HepG2 (cell line): Measurements from ENCODE around the gene EMC9. TPM values are rescaled to one million over a fixed set of nuclear protein-coding genes. Genes with fewer than 3 reads are reported as not detected.

Source experiments
- HNRNPLL ChIP-seq: fragments of 200-400 bp; formaldehyde crosslinking; IDR thresholded peaks from 2 replicates; pipeline ENCODE4 v1.6.1; 2017; ENCODE audit warnings: mild to moderate bottlenecking, low read depth, low read length; ENCODE audit not compliant: poor library complexity, severe bottlenecking
- JARID2 ChIP-seq: sonication (generic); formaldehyde crosslinking; IDR thresholded peaks from 2 replicates; pipeline ENCODE4 v1.8.1; 2023; ENCODE audit warnings: missing genetic modification reagents, inconsistent platforms; ENCODE audit not compliant: insufficient replicate concordance
- RNF219 ChIP-seq: sonication (generic); formaldehyde crosslinking; IDR thresholded peaks from 2 replicates; pipeline ENCODE4 v1.5.0; 2020; ENCODE audit warnings: mild to moderate bottlenecking, missing genetic modification reagents
- SETDB1 ChIP-seq: sonication (generic); formaldehyde crosslinking; IDR thresholded peaks from 2 replicates; pipeline ENCODE4 v1.5.1; 2020; ENCODE audit warnings: missing genetic modification reagents, mild to moderate bottlenecking, borderline replicate concordance
- SNAPC5 ChIP-seq: sonication (generic); formaldehyde crosslinking; IDR thresholded peaks from 2 replicates; pipeline ENCODE4 v1.8.1; 2023; ENCODE audit warnings: mild to moderate bottlenecking, missing genetic modification reagents, borderline replicate concordance
- SRF ChIP-seq: IDR thresholded peaks from 2 replicates; pipeline ENCODE4 v1.6.1; 2011; ENCODE audit warnings: mild to moderate bottlenecking, low read depth, low read length, moderate library complexity
- TEAD2 ChIP-seq: sonication (generic); formaldehyde crosslinking; IDR thresholded peaks from 2 replicates; pipeline ENCODE4 v1.9.0; 2021; ENCODE audit warnings: missing genetic modification reagents
- THAP7 ChIP-seq: sonication (generic); formaldehyde crosslinking; IDR thresholded peaks from 2 replicates; pipeline ENCODE4 v1.8.1; 2023; ENCODE audit warnings: mild to moderate bottlenecking, missing genetic modification reagents
- ZBTB39 ChIP-seq: sonication (generic); formaldehyde crosslinking; IDR thresholded peaks from 2 replicates; pipeline ENCODE4 v1.5.0; 2020; ENCODE audit warnings: missing genetic modification reagents
- ZNF382 ChIP-seq: sonication (generic); formaldehyde crosslinking; IDR thresholded peaks from 2 replicates; pipeline ENCODE4 v1.5.0; 2020; ENCODE audit warnings: missing genetic modification reagents, mild to moderate bottlenecking, borderline replicate concordance
- ZNF543 ChIP-seq: sonication (generic); formaldehyde crosslinking; IDR thresholded peaks from 2 replicates; pipeline ENCODE4 v1.4.0; 2020; ENCODE audit warnings: mild to moderate bottlenecking, missing genetic modification reagents
- ZNF646 ChIP-seq: sonication (generic); formaldehyde crosslinking; IDR thresholded peaks from 2 replicates; pipeline ENCODE4 v1.9.0; 2021; ENCODE audit warnings: mild to moderate bottlenecking, missing genetic modification reagents
- ZNF691 ChIP-seq: sonication (generic); formaldehyde crosslinking; IDR thresholded peaks from 2 replicates; pipeline ENCODE4 v1.4.0; 2020; ENCODE audit warnings: missing genetic modification reagents, low read depth, mild to moderate bottlenecking, borderline replicate concordance
- ZNF777 ChIP-seq: sonication (generic); formaldehyde crosslinking; IDR thresholded peaks from 2 replicates; pipeline ENCODE4 v1.4.0; 2020; ENCODE audit warnings: missing genetic modification reagents
- ZNF790 ChIP-seq: sonication (generic); formaldehyde crosslinking; IDR thresholded peaks from 2 replicates; pipeline ENCODE4 v1.8.0; 2022; ENCODE audit warnings: missing genetic modification reagents, mild to moderate bottlenecking, borderline replicate concordance
- polyA plus RNA-seq, 8 experiments: library from polyadenylated mRNA; depleted of rRNA in 3 of 8; stranded (reverse) in 7 of 8; unstranded in 1 of 8; fragments of >200 nt; fragmentation: Illumina TruSeq in 4 of 8; extraction: Trizol in 4 of 8; gene quantifications; 2 replicates each; pipeline versions ENCODE4 v1.2.1 to v1.2.3, GENCODE V29; 2011 to 2016; ENCODE audit warnings: low read depth in 4 of 8, missing spikeins in 1 of 8, mixed read lengths in 1 of 8; ENCODE audit not compliant: insufficient read depth in 1 of 8
- total RNA-seq, 5 experiments: library from RNA; depleted of rRNA; stranded (reverse); fragments of >200 nt; fragmentation: Illumina TruSeq; extraction: Trizol; gene quantifications; 2 replicates each; pipeline ENCODE4 v1.2.3, GENCODE V29; 2016; ENCODE audit warnings: low read depth in 1 of 5

EMC9 gene
- total and polyA plus RNA-seq, 2 of the 13 experiments (the other 11 are each of a cell fraction or from before 2014, with no cell fraction given) = 60.5 to 78.7 TPM

GRCh38 chr14:24092505-24093206 is 48.7 kb downstream of the EMC9 start (continued):
- TF ChIP-seq JARID2 (CRISPR knock-in tag) (no peak), SRF (no peak), SNAPC5 (no peak), ZNF543 (CRISPR knock-in tag) (no peak), ZNF790 (CRISPR knock-in tag) (no peak), ZNF382 (CRISPR knock-in tag) (no peak), ZBTB39 (CRISPR knock-in tag) (no peak), ZNF691 (CRISPR knock-in tag) (peak; percentile 72; the same call in 1 of the 2 replicates), TEAD2 (CRISPR knock-in tag) (no peak), THAP7 (0 out of 2 replicates have a peak, but pooled peaks have one; percentile 71), ZNF777 (CRISPR knock-in tag) (no peak), SETDB1 (no peak), ZNF646 (CRISPR knock-in tag) (no peak), RNF219 (no peak), HNRNPLL (no peak)
